Hypothalamus (tissue), 51 donors: ENCODE measurements around the gene KLHL21.

ENCODE experiments used
- DNase-seq, 51 donors: peaks; one replicate each; lab custom pipeline; 2025; lab: John Stamatoyannopoulos, UW

KLHL21 gene

DNA sequence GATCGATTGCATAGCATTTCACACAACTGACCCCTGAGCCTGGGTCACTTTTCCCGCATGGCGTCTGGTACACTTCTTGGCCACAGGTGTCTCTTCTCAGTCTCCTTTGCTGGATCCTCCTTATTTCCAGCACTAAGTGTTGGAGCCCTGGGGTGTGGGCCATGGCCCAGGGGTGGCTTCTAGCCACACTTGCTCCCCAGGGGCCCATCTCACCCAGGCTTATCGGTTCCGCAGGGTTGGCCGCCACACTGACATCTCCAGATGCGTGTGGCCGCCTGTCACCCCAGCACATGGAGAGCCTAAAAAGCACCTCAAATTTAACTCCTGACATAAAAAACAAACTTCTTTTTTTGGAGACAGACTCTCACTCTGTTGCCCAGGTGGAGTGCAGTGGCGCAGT, 24.4 kb upstream of the KLHL21 start:
- DNase-seq, result no peak

GRCh38 chr1:6625584-6626149, 23.0 kb upstream of the KLHL21 start:
- DNase-seq, result peak in 6 of 51 donors; percentile 32 to 63 (median 43)

DNA sequence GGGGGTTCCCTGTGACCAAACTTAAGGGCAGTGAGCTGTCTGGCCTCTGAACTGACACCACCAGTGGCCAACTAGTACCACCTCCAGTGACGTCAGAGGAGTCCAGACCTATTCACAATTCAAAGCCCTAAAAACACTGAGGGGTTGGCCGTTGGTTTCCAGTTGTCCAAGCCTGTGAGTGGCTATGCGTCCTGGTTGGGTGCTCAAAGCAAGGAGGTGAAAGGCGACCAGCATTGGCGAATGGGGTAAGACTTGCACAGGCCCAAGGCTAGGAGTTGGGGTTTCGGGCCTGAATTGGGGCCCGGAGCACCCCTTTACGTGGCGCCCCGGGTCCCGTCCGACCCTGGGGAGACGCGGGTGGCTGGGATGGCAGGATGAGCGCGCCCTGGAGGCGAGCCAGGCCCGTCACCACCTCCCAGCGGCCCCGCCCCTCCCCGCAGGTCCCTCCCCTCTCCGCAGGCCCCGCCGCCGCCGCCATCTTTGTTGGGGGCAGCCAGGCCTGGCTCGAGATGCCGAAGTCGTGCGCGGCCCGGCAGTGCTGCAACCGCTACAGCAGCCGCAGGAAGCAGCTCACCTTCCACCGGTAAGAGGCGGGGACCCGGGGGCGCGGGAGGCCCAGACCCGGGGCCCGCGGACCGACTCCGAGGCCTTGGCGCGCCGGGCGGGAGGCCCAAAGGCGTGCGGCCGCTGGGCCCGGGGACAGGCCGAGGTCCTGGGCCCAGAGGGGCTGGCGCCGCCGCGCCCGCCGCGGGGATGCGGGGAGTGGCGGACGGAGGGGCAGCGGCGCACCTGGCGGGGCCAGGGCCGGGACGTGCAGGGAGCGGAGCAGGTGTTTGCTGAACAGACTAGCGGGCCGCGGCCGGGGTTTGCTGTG, 22.3 kb upstream of the KLHL21 start, which contains the start of gene THAP3:
Gene THAP3, plus strand, starts transcription at position 159 of the 874 bp plus-strand sequence. Its CDS starts 351 bp downstream, at position 510.
- peak; percentile 15 to 90 (median 75) for DNase-seq

GRCh38 chr1:6623269-6623965, 20.7 kb upstream of the KLHL21 start:
- no peak for DNase-seq

GRCh38 chr1:6622396-6623152, 19.9 kb upstream of the KLHL21 start:
- DNase-seq, result no peak

DNA sequence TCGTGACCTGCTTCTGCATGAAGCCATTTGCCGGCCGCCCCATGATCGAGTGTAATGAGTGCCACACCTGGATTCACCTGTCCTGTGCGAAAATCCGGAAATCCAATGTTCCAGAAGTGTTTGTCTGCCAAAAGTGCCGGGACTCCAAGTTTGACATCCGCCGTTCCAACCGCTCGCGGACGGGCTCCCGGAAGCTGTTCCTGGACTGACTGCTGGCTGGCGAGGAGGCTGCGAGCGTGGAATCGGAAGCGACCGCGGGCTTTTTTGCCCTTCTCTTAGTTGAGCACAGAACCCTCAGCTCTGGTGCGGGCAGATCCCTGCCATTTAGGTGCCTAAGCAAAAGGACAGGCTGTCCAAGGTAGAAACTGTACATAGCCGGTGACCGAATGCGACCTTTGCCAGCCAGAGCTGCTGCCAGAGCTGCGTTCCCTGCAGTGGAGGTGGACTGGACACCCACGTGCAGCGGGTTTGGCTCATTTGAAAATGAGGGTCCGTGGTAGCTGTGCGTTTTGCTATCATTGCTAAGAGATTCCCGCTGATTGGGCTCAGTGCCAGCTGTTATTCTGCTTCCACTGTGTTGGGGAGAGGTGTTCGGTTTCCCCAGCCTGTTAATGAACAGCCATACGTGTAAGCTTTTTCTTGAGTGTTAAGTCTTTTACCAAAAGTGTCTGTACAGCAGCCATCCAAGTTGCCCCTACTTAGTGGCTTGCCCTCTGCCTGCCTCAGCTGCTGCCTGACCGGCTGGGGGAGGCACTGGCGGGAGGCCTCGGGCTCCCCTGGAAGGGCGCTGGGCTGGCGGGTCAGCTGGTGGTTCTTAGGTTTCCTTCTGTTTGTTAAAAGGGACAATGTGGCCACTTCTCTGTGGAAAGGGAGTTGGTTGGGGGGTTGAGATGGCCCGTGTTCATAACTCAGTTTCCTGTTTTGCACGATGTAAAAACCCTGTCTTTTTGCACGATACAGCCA, 19.0 kb upstream of the KLHL21 start:
- no peak for DNase-seq

- DNase-seq, result no peak
Observed at GRCh38 chr1:6619045-6619444, 16.4 kb upstream of the KLHL21 start.

DNA sequence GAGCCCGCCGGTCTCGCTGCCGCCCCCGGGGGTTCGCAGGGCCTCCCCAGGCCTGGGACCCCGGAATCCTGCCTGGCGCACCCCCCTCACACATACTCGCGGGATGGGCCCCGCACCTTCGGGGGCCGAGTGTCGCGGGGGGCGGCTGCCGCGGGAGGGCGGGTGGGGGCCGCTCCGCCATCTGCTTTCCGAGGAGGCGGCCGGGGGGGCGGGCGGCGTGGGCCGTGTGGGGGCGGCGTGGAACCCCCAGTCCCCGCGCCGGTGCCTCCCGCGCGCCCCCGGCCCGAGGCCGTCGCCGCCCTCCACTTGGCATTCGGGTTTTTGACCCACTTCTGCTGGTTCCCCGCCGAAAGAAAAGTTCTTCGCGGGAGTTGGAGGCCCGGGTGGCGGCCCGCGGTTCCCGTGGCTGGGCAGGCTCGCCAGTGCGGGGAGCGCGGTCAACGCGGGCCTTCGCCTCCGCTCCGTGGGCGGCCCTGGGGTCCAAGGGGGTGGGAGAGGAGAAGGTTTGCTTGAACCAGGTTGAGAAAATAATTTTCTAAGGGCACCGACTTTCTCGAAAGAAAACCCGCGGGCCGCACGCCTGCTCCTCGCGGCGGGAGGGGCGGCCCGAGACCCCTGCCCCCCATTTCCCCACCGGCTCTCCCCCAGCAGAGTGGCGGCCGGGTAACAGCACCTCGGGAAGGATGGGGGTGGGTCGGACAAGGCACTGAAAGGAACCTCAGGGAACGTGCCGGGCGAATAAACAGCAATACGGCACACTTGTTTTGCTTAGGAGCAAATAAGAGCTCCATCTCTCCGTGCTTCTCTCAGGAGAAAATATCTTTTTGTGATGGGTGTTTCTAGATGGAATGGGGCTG, 12.5 kb upstream of the KLHL21 start:
- DNase-seq, result peak in 5 of 51 donors; percentile 22 to 61 (median 32)

DNA sequence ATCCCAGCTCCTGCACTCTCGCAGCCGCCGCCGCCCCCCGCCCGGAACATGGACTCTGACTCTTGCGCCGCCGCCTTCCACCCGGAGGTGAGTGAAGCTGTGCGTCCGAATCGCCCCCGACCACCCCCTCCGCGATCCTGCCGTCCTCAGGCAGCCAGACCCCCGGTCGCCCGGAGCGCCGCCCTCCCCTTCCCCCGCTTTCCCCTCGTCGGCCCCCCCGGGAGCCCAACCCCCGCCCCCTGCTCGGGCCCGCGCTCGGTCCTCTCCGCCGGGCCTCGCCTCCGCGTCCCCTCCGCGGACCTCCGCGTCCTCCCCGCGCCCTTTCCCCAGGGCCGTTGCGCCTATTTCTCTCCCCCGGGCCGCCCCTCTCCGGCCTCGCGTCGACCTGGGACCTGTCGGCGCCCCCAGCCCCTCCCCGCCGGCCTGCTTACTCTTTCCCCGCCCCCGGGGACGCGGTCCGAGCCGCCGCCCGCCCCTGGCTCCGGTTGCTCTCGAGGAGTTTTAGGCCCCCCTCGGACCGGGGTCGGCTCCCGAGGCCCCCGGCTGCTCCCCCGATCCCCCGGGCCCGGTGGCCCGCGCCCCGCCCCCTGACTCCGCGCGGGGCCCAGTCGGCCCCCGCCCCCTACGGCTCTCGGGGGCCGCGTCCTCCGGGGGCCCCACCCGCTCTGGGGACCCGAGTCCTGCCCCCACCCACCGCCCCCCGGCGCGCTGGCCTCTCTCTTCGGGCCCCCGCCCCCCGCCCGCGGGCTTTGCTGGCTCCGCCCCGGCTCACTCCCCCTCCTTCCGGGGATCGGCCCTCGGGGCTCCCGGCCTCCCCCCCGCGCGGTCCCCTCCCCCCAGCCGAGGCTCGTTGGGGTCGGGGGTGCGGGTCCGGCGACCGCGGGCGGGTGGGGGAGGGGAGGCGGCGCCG, 11.6 kb upstream of the KLHL21 start:
- DNase-seq, result peak in 28 of 51 donors; percentile 17 to 73 (median 45)

DNA sequence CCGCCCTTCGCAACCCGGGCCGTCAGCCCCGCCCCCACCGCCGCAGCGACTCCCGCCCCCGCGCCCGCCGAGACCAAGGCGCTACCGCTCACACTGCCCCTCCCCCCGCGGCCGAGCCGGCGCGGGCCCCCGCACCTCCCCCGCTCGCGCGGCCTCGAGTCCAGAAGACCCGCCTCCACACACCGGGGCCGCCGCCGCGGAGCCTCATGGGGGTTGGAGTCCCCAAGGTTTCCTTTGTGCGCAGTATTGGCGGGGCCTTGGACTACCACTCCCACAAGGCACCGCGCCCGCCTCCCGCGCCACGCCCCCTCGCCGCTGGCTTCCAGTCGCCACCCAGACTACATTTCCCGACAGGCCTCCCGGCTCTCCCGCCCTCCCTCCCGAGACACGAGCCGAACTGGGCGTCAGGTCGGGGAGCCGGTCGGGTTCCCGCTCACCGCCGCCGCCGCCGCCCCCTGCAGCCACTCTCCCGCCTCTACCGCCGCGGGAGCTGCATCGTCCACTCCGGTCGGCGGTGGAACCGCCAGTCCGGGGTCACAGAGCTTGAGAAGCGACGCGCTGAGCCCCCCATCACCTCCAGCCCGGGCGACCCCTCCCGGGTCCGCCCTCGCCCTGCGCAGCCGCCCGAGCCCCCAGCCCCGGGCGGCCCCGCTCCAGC, 10.8 kb upstream of the KLHL21 start, which contains the start of gene PHF13:
Gene PHF13, plus strand, starts transcription at position 371 of the 658 bp plus-strand sequence. CDS start 336 bp downstream, outside the sequence.
- DNase-seq, result peak; percentile 87 to 100 (median 99)

DNA sequence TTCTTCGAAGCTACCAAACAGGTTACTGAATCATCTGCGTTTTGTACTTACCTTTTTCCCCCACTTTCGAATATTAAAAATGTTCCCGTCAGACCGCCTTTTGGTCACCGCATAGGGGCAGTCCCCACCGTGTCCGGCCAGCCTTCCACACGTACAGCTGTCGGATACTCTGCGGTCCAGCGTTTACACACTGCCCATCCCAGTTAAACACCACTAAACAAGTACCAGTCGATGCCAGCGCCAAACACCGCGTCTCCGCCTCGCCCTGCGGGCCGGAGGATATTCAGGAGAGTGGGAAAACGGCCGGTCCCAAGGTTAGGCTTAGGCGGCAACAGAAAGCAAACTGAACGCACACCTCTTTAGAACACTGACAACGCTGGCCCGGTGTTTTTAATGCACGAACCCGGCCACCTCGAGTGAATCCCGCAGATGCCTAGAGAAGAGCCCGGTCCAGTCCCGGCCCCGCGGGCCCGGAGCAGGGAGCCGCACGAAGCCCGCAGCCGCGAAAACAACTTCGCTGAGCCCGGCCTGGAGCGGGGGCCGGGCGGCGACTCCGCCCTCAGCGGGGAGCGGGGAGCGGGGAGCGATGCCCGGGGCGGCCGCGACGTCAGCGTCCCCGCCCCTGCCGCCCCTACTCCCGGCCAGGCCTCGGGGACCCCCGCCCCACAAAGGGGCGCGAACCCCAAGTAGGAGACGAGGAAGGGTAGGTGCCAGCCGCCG, 10.1 kb upstream of the KLHL21 start:
- peak in 21 of 51 donors; percentile 39 to 81 (median 62) for DNase-seq

GRCh38 chr1:6603915-6604558, 1.4 kb upstream of the KLHL21 start:
- DNase-seq, result peak in 40 of 51 donors; percentile 18 to 83 (median 52)

DNA sequence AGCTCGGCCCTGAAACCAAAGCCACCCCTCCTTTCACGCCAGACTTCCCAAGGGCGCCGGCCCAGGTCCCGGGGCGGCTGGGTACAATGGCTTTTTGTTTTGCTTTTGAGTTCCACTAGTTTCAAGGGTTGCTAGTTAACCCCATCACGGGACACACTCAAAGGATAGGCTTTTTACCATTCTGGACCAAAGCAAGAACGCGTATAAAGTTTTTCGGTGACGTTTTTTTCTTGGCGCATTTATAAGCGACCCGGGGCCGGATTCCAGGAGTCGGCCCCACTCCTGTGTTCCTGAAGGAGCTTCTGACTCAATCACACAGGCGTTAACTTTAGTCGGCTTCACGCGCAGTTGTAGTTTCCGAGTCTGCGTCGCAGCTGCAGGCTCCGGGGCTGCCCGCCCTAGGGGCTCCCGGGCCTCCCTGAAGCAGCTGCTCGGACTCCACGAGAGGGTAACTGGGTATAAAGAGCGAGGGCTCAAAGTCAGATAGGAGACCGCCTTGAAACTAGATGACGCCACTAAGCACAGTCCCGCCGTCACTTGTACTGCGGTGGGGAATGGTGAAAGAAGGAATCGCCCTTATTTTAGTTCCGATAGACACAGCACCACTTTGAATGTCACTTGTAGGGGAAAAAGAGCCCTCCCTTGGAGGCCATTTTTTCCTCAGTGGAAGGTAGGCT, 707 bp upstream of the KLHL21 start:
- DNase-seq, result peak in 41 of 51 donors; percentile 45 to 95 (median 78)

DNA sequence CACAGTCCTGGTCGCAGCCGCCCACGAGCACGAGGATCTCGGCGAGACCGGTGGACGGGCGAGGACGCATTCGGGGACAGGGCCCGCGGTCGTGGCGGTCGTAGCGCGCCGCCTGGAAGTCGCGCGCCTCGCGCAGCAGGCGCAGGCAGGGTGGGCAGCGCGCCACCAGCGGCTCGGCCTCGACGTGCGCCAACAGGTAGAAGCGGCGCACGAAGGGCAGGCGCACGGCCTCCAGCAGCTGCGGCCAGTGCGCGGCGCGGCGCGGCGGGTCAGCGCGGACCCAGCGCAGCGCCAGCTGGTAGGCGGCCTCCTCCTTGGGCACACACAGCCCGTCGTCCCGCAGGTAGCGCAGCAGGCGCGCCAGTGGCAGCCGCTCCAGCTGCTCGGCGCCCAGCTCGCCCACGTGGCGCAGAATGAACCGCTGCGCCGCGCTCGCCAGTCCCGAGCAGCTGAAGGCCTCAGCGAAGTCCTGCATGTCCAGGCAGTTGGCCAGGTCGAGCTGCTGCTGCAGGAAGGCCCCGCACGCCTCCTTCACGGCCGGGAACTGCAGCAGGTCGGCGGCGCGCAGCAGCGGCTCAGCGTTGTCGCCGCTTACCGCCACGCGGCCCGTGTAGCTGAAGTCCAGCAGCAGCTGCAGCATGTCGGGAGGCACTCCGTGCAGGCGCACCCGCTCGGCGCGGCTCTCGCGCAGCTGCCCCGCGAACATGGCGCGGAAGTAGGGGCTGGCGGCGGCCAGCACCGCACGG, 573 bp downstream of the KLHL21 start:
- peak in 25 of 51 donors; percentile 28 to 79 (median 52) for DNase-seq
